ENCODE measurements around the gene SH3BP1. TPM values are rescaled to one million over a fixed set of nuclear protein-coding genes. Genes with fewer than 3 reads are reported as not detected.

The SH3BP1 gene
- total and polyA plus RNA-seq, 2 of the 13 experiments (the other 11 are each of a cell fraction or from before 2014, with no cell fraction given), result 8.4 to 18.5 TPM

DNA sequence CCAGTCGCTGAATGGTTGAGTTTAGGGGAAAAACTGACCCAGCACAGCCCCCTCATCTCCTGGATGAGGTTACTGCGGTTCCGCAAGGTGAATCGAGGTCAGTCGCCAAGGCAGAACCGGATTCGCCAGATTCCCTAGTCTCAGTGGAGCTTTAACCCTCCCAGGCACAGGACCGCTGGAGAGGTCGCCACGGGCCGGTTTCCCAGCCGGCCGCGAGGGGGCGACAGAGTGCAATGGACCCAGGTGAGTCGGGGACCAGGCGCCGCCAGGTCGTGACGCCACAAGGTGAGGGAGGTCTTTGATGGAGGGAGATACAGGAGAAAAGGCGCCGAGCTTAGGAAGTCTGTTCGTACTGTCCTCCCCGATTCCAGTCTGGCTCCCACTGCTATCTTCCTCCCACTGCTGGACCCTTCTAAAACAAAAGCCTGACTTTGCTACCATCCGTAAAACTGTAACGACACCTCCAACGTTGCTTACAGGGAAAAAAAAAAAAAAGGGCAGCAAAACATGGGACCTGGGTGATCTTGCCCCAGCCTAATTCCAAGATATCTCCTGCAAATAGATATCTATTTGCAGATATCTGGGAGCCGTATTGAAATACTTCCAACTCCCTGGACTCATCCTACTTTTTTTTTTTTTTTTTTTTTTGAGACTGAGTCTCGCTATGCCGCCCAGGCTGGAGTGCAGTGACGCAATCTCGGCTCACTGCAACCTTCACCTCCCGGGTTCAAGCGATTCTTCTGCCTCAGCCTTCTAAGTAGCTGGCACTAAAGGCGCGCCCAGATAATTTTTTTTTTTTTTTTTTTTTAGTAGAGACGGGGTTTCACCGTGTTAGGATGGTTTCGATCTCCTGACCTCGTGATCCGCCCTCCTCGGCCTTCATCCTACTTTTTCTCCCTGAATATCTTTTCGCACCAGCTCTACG, 32.2 kb upstream of the SH3BP1 start (continued):
- TF ChIP-seq RFXANK (CRISPR knock-in tag; IDR thresholded peaks at IDR 0.05) (no peak), MAFG (CRISPR knock-in tag; IDR thresholded peaks at IDR 0.05) (no peak), EED (CRISPR knock-in tag; IDR thresholded peaks at IDR 0.05) (no peak), MIER2 (CRISPR knock-in tag; IDR thresholded peaks at IDR 0.05) (no peak), GABPA (IDR thresholded peaks at IDR 0.05; ENCODE audit: low read depth, low read length) (no peak), GABPA (CRISPR knock-in tag; IDR thresholded peaks at IDR 0.05; ENCODE audit: low read depth) (peak; percentile 67), ZNF615 (CRISPR knock-in tag; IDR thresholded peaks at IDR 0.05; ENCODE audit: borderline replicate concordance) (no peak), ZNF616 (CRISPR knock-in tag; IDR thresholded peaks at IDR 0.05; ENCODE audit: low read depth) (no peak), ZNF556 (CRISPR knock-in tag; IDR thresholded peaks at IDR 0.05; ENCODE audit: borderline replicate concordance) (no peak; the same call in 1 of the 2 replicates), HOXD1 (CRISPR knock-in tag; IDR thresholded peaks at IDR 0.05) (no peak), CCDC6 (CRISPR knock-in tag; IDR thresholded peaks at IDR 0.05) (no peak), RAD51 (IDR thresholded peaks at IDR 0.05; ENCODE audit: borderline replicate concordance) (no peak), ZNF432 (CRISPR knock-in tag; IDR thresholded peaks at IDR 0.05; ENCODE audit: borderline replicate concordance) (no peak), ZSCAN20 (CRISPR knock-in tag; IDR thresholded peaks at IDR 0.05; ENCODE audit: borderline replicate concordance) (no peak), ZNF530 (CRISPR knock-in tag; IDR thresholded peaks at IDR 0.05; ENCODE audit: low read depth) (no peak), ISL2 (CRISPR knock-in tag; IDR thresholded peaks at IDR 0.05) (no peak), ZNF251 (CRISPR knock-in tag; IDR thresholded peaks at IDR 0.05) (no peak), FOXO1 (CRISPR knock-in tag; IDR thresholded peaks at IDR 0.05) (0 out of 2 replicates have a peak, but pooled peaks have one; percentile 47)
- TF ChIP-seq, protein P1, sequence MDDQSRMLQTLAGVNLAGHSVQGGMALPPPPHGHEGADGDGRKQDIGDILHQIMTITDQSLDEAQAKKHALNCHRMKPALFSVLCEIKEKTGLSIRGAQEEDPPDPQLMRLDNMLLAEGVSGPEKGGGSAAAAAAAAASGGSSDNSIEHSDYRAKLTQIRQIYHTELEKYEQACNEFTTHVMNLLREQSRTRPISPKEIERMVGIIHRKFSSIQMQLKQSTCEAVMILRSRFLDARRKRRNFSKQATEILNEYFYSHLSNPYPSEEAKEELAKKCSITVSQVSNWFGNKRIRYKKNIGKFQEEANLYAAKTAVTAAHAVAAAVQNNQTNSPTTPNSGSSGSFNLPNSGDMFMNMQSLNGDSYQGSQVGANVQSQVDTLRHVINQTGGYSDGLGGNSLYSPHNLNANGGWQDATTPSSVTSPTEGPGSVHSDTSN (CRISPR knock-in tag; IDR thresholded peaks at IDR 0.05; ENCODE audit: borderline replicate concordance), result no peak
- TF ChIP-seq, protein P2, sequence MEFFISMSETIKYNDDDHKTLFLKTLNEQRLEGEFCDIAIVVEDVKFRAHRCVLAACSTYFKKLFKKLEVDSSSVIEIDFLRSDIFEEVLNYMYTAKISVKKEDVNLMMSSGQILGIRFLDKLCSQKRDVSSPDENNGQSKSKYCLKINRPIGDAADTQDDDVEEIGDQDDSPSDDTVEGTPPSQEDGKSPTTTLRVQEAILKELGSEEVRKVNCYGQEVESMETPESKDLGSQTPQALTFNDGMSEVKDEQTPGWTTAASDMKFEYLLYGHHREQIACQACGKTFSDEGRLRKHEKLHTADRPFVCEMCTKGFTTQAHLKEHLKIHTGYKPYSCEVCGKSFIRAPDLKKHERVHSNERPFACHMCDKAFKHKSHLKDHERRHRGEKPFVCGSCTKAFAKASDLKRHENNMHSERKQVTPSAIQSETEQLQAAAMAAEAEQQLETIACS (CRISPR knock-in tag; IDR thresholded peaks at IDR 0.05), result no peak
- TF ChIP-seq, protein P3, sequence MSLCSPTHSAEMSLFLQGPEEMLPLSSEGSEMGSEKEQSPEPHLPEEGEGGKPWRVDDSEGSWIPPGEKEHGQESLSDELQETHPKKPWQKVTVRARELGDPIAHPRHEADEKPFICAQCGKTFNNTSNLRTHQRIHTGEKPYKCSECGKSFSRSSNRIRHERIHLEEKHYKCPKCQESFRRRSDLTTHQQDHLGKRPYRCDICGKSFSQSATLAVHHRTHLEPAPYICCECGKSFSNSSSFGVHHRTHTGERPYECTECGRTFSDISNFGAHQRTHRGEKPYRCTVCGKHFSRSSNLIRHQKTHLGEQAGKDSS (CRISPR knock-in tag; IDR thresholded peaks at IDR 0.05; ENCODE audit: borderline replicate concordance, low read depth), result no peak
- TF ChIP-seq, protein P4, sequence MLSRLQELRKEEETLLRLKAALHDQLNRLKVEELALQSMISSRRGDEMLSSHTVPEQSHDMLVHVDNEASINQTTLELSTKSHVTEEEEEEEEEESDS (CRISPR knock-in tag; IDR thresholded peaks at IDR 0.05; ENCODE audit: borderline replicate concordance), result no peak
- TF ChIP-seq, protein P5, sequence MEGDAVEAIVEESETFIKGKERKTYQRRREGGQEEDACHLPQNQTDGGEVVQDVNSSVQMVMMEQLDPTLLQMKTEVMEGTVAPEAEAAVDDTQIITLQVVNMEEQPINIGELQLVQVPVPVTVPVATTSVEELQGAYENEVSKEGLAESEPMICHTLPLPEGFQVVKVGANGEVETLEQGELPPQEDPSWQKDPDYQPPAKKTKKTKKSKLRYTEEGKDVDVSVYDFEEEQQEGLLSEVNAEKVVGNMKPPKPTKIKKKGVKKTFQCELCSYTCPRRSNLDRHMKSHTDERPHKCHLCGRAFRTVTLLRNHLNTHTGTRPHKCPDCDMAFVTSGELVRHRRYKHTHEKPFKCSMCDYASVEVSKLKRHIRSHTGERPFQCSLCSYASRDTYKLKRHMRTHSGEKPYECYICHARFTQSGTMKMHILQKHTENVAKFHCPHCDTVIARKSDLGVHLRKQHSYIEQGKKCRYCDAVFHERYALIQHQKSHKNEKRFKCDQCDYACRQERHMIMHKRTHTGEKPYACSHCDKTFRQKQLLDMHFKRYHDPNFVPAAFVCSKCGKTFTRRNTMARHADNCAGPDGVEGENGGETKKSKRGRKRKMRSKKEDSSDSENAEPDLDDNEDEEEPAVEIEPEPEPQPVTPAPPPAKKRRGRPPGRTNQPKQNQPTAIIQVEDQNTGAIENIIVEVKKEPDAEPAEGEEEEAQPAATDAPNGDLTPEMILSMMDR (CRISPR knock-in tag; IDR thresholded peaks at IDR 0.05), result peak; percentile 96
- TF ChIP-seq, protein P6, sequence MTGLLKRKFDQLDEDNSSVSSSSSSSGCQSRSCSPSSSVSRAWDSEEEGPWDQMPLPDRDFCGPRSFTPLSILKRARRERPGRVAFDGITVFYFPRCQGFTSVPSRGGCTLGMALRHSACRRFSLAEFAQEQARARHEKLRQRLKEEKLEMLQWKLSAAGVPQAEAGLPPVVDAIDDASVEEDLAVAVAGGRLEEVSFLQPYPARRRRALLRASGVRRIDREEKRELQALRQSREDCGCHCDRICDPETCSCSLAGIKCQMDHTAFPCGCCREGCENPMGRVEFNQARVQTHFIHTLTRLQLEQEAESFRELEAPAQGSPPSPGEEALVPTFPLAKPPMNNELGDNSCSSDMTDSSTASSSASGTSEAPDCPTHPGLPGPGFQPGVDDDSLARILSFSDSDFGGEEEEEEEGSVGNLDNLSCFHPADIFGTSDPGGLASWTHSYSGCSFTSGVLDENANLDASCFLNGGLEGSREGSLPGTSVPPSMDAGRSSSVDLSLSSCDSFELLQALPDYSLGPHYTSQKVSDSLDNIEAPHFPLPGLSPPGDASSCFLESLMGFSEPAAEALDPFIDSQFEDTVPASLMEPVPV (CRISPR knock-in tag; IDR thresholded peaks at IDR 0.05), result no peak

All from HepG2 (cell line).